K562 (cell line): ENCODE results near the gene MSANTD1.

Experiments
- ZNF395 ChIP-seq: fragments of 200-800 bp; sonication (Bioruptor generic); IDR thresholded peaks from 2 replicates; pipeline ENCODE4 v1.6.1; 2017; ENCODE audit warnings: missing genetic modification characterization, missing compliant biosample characterization
- ZNF740 ChIP-seq, 3 experiments: fragments of 200-800 bp in 1 of 3; sonication (Bioruptor generic) in 1 of 3; sonication (generic) in 1 of 3; formaldehyde crosslinking in 1 of 3; IDR thresholded peaks; 2 replicates each; pipeline versions ENCODE4 v1.6.1 to v1.8.0; 2016 to 2022; ENCODE audit warnings: mild to moderate bottlenecking in 2 of 3, missing compliant biosample characterization in 2 of 3, missing genetic modification characterization in 2 of 3, missing genetic modification reagents in 1 of 3

GRCh38 chr4:3236326-3236878 is 12.6 kb upstream of the MSANTD1 start:
- TF ChIP-seq ZNF395 (no peak), ZNF740 (CRISPR knock-in tag; IDR thresholded peaks at IDR 0.05) (no peak), ZNF740 (tag; IDR thresholded peaks at IDR 0.05) (no peak)
